ENCODE data around the gene SENP6. TPM values are rescaled to one million over a fixed set of nuclear protein-coding genes. Genes with fewer than 3 reads are reported as not detected.

SENP6 gene
- polyA plus RNA-seq, 1 donor from 2014 or later = 113 TPM

- H3K4me2 ChIP-seq (ENCODE audit: low read length) = no peak overlapping the region
- TF ChIP-seq POLR2AphosphoS5 (IDR thresholded peaks at IDR 0.05) = no peak
- no peak for TF ChIP-seq TAF1 (IDR thresholded peaks at IDR 0.05; ENCODE audit: low read depth)
- no peak for TF ChIP-seq RAD21 (conservative IDR thresholded peaks at IDR 0.05)
- no peak for TF ChIP-seq EZH2 (IDR thresholded peaks at IDR 0.05; ENCODE audit: borderline replicate concordance, insufficient read depth, low read length, poor library complexity, severe bottlenecking)
- no peak for TF ChIP-seq SMC3 (conservative IDR thresholded peaks at IDR 0.05; ENCODE audit: poor library complexity)
- TF ChIP-seq EP300 (conservative IDR thresholded peaks at IDR 0.05; ENCODE audit: poor library complexity, severe bottlenecking) = no peak
- no peak for TF ChIP-seq MXI1 (conservative IDR thresholded peaks at IDR 0.05; ENCODE audit: poor library complexity, severe bottlenecking)
- TF ChIP-seq, protein P1, sequence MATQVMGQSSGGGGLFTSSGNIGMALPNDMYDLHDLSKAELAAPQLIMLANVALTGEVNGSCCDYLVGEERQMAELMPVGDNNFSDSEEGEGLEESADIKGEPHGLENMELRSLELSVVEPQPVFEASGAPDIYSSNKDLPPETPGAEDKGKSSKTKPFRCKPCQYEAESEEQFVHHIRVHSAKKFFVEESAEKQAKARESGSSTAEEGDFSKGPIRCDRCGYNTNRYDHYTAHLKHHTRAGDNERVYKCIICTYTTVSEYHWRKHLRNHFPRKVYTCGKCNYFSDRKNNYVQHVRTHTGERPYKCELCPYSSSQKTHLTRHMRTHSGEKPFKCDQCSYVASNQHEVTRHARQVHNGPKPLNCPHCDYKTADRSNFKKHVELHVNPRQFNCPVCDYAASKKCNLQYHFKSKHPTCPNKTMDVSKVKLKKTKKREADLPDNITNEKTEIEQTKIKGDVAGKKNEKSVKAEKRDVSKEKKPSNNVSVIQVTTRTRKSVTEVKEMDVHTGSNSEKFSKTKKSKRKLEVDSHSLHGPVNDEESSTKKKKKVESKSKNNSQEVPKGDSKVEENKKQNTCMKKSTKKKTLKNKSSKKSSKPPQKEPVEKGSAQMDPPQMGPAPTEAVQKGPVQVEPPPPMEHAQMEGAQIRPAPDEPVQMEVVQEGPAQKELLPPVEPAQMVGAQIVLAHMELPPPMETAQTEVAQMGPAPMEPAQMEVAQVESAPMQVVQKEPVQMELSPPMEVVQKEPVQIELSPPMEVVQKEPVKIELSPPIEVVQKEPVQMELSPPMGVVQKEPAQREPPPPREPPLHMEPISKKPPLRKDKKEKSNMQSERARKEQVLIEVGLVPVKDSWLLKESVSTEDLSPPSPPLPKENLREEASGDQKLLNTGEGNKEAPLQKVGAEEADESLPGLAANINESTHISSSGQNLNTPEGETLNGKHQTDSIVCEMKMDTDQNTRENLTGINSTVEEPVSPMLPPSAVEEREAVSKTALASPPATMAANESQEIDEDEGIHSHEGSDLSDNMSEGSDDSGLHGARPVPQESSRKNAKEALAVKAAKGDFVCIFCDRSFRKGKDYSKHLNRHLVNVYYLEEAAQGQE (IDR thresholded peaks at IDR 0.05; ENCODE audit: borderline replicate concordance) = no peak
- TF ChIP-seq CTCF (IDR thresholded peaks at IDR 0.05; ENCODE audit: poor library complexity, severe bottlenecking) = no peak
- H3K36me3 ChIP-seq (ENCODE audit: insufficient read depth, low read length) = peaks cover 5% of the 10 kb centered on the region
- H3K79me2 ChIP-seq (replicated peaks; ENCODE audit: insufficient read depth, low read length) = no peaks in the 10 kb centered on the region
- no peaks in the 10 kb centered on the region for H3K9me3 ChIP-seq (ENCODE audit: low read length)
- H3F3A ChIP-seq (ENCODE audit: insufficient read depth, low read length, poor library complexity, severe bottlenecking) = no peaks in the 10 kb centered on the region
- H3K9ac ChIP-seq (ENCODE audit: low read length) = no peak overlapping the region
- H2AFZ ChIP-seq (ENCODE audit: low read depth, low read length) = no peak overlapping the region
- no peaks in the 10 kb centered on the region for H4K20me1 ChIP-seq (ENCODE audit: insufficient read depth)
- no peaks in the 10 kb centered on the region for H3K9me2 ChIP-seq (ENCODE audit: insufficient read depth, low read length)
- H3K27ac ChIP-seq (ENCODE audit: low read length) = no peak overlapping the region
- no peaks in the 10 kb centered on the region for H3K27me3 ChIP-seq (ENCODE audit: insufficient read depth, low read depth, low read length)
- H3K4me3 ChIP-seq (ENCODE audit: low read length) = no peak overlapping the region
Observed at GRCh38 chr6:75711173-75711572, 109.5 kb downstream of the SENP6 start.

GRCh38 chr6:75719133-75719532 is 117.5 kb downstream of the SENP6 start:
- H3K27me3 ChIP-seq (ENCODE audit: insufficient read depth, low read depth, low read length) = no peaks in the 10 kb centered on the region
- H4K20me1 ChIP-seq (ENCODE audit: insufficient read depth) = no peaks in the 10 kb centered on the region
- H3K4me2 ChIP-seq (ENCODE audit: low read length) = no peak overlapping the region
- no peaks in the 10 kb centered on the region for H3K79me2 ChIP-seq (replicated peaks; ENCODE audit: insufficient read depth, low read length)
- no peaks in the 10 kb centered on the region for H3K9me2 ChIP-seq (ENCODE audit: insufficient read depth, low read length)
- no peak overlapping the region for H3K9ac ChIP-seq (ENCODE audit: low read length)
- H3K4me3 ChIP-seq (ENCODE audit: low read length) = no peak overlapping the region
- no peaks in the 10 kb centered on the region for H3F3A ChIP-seq (ENCODE audit: insufficient read depth, low read length, poor library complexity, severe bottlenecking)
- no peak overlapping the region for H3K27ac ChIP-seq (ENCODE audit: low read length)
- H3K36me3 ChIP-seq (ENCODE audit: insufficient read depth, low read length) = peaks cover 5% of the 10 kb centered on the region
- no peak overlapping the region for H2AFZ ChIP-seq (ENCODE audit: low read depth, low read length)
- no peaks in the 10 kb centered on the region for H3K9me3 ChIP-seq (ENCODE audit: low read length)
- TF ChIP-seq TAF1 (IDR thresholded peaks at IDR 0.05; ENCODE audit: low read depth) (no peak), CTCF (IDR thresholded peaks at IDR 0.05; ENCODE audit: poor library complexity, severe bottlenecking) (no peak), SMC3 (conservative IDR thresholded peaks at IDR 0.05; ENCODE audit: poor library complexity) (no peak), EZH2 (IDR thresholded peaks at IDR 0.05; ENCODE audit: borderline replicate concordance, insufficient read depth, low read length, poor library complexity, severe bottlenecking) (no peak), MXI1 (conservative IDR thresholded peaks at IDR 0.05; ENCODE audit: poor library complexity, severe bottlenecking) (no peak), POLR2AphosphoS5 (IDR thresholded peaks at IDR 0.05) (no peak), RAD21 (conservative IDR thresholded peaks at IDR 0.05) (no peak), EP300 (conservative IDR thresholded peaks at IDR 0.05; ENCODE audit: poor library complexity, severe bottlenecking) (no peak)
- TF ChIP-seq, protein P1 (IDR thresholded peaks at IDR 0.05; ENCODE audit: borderline replicate concordance) = no peak

All from neural cell (in vitro differentiated cells).